K562 treated with DMSO at 1 percent for 4 hours (cell line): ENCODE measurements around the gene ANKRD30B. TPM values are rescaled to one million over a fixed set of nuclear protein-coding genes. Genes with fewer than 3 reads are reported as not detected.

Source experiments
- total RNA-seq: library from RNA; unstranded; fragments of 300-600 nt; gene quantifications from 2 replicates; pipeline ENCODE4 v1.2.3, GENCODE V29; 2022; ENCODE audit not compliant: insufficient read depth

The ANKRD30B gene, protein sequence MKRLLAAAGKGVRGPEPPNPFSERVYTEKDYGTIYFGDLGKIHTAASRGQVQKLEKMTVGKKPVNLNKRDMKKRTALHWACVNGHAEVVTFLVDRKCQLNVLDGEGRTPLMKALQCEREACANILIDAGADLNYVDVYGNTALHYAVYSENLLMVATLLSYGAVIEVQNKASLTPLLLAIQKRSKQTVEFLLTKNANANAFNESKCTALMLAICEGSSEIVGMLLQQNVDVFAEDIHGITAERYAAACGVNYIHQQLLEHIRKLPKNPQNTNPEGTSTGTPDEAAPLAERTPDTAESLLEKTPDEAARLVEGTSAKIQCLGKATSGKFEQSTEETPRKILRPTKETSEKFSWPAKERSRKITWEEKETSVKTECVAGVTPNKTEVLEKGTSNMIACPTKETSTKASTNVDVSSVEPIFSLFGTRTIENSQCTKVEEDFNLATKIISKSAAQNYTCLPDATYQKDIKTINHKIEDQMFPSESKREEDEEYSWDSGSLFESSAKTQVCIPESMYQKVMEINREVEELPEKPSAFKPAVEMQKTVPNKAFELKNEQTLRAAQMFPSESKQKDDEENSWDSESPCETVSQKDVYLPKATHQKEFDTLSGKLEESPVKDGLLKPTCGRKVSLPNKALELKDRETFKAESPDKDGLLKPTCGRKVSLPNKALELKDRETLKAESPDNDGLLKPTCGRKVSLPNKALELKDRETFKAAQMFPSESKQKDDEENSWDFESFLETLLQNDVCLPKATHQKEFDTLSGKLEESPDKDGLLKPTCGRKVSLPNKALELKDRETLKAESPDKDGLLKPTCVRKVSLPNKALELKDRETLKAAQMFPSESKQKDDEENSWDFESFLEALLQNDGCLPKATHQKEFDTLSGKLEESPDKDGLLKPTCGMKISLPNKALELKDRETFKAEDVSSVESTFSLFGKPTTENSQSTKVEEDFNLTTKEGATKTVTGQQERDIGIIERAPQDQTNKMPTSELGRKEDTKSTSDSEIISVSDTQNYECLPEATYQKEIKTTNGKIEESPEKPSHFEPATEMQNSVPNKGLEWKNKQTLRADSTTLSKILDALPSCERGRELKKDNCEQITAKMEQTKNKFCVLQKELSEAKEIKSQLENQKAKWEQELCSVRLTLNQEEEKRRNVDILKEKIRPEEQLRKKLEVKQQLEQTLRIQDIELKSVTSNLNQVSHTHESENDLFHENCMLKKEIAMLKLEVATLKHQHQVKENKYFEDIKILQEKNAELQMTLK (N-terminal part only)
- not detected in 2 replicates for total RNA-seq

DNA sequence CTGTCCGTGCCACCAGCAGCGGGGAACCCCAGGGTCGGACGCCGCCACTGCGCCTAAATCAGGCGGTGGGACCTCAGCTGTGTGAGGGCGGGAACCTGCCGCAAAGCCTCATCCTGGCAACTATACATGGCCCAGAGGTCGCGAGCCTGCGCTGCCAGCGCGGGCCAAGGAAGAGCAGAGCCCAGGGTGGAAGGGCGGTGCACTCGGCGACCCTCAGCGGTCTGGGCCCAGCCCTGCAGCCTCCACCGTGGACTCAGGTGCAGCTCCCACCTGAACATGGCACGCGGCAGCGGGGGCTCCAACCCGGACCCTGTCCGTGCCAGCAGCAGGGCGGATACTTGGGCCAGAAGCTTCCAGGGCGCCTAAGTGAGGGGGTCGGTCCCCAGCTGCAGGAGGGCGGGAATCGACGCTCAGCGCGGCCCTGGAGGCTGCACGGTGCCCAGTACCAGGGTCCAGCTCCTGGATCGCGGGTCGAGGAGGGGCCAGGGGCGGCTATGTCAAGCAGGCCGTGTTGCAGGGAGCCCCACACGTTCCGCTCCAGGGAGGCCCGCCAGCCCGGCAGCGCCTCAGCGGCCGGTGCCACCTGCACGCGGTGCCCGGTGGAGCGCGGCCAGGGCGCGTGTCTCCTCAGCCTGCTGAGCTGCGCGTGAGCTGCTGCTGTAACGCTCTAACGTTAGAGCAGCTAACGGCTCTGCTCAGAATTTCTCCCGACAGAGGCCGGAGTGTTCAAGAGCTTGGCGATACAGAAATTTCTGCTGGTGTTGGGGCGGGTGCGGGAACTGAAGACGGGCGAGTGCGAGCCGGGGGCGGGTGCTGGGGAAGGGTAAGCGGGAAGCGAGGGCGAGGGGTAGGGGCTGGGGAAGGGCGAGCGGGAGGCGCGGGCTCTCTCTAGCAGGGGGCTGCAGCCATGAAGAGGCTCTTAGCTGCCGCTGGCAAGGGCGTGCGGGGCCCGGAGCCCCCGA, at the start of gene ANKRD30B:
TSS of gene ANKRD30B (plus strand) at position 660 of the 962 bp plus-strand sequence. CDS start at position 908, 248 bp downstream.

Other genes starting within 250 kb of the ANKRD30B start
- gene POTEC, start 204.6 kb upstream of the ANKRD30B start, total RNA-seq, result not detected in 2 replicates